Panc1 (cell line): ENCODE measurements around the gene PCDHA2. TPM values are rescaled to one million over a fixed set of nuclear protein-coding genes. Genes with fewer than 3 reads are reported as not detected.
"Not testable (repeated sequence)": the region's sequence is repeated elsewhere in the genome, so short reads cannot be mapped to it uniquely, and the experiment has no call there.

Experiments used
- ATAC-seq: fragments of 200-7000 bp; cut with Tn5 transposase; 2 replicates; pipeline ENCODE4 v1.9.1; 2020; ENCODE audit warnings: mild to moderate bottlenecking, moderate library complexity
- BruUV-seq: library from RNA; stranded (reverse); fragments of 400-500 nt; replicated peaks from 2 replicates; lab custom pipeline; 2021; lab: Mats Ljungman, UMichigan
- CTCF ChIA-PET: fragments of 300-600 bp; sonication (Branson Sonifier 250); formaldehyde crosslinking; loops from one replicate; lab custom pipeline; 2022; ENCODE audit warnings: antibody characterized with exemption; lab: Charles Lee
- POLR2A ChIA-PET: fragments of 300-600 bp; sonication (Branson Sonifier 250); formaldehyde crosslinking; loops from one replicate; lab custom pipeline; 2022; ENCODE audit warnings: antibody characterized with exemption; lab: Charles Lee
- DNase-seq: peaks from one replicate; pipeline ENCODE4 v3.0.0-alpha.2; 2010; ENCODE audit warnings: low read depth, low spot score
- H3K27ac ChIP-seq: 2 replicates; pipeline ENCODE4 v1.5.1; 2011; ENCODE audit warnings: mild to moderate bottlenecking, low read length, inconsistent platforms
- H3K27me3 ChIP-seq: fragments of 200-500 bp; sonication (Bioruptor generic); 2 replicates; pipeline ENCODE4 v1.6.0; 2014; ENCODE audit warnings: low read length, inconsistent platforms; ENCODE audit not compliant: control insufficient read depth, insufficient read depth
- H3K36me3 ChIP-seq: fragments of 200-500 bp; sonication (Bioruptor generic); 2 replicates; pipeline ENCODE4 v1.5.1; 2014; ENCODE audit warnings: inconsistent platforms, mild to moderate bottlenecking, low read length, moderate library complexity; ENCODE audit not compliant: control insufficient read depth, insufficient read depth
- H3K4me1 ChIP-seq: 2 replicates; pipeline ENCODE4 v1.5.1; 2011; ENCODE audit warnings: inconsistent platforms, mild to moderate bottlenecking, low read length, moderate library complexity; ENCODE audit not compliant: control insufficient read depth, insufficient read depth
- H3K4me3 ChIP-seq, 2 experiments: 2 replicates each; pipeline ENCODE4 v1.5.1; 2011 to 2012; ENCODE audit warnings: low read depth in 2 of 2, low read length in 2 of 2, mild to moderate bottlenecking in 2 of 2, inconsistent platforms in 1 of 2, moderate library complexity in 1 of 2
- H3K9me3 ChIP-seq: fragments of 200-500 bp; sonication (Bioruptor generic); 2 replicates; pipeline ENCODE4 v1.5.1; 2014; ENCODE audit warnings: low read depth, mild to moderate bottlenecking, inconsistent platforms, low read length, moderate library complexity; ENCODE audit not compliant: control insufficient read depth, insufficient read depth
- CTCF ChIP-seq: fragments of 450-650 bp; IDR thresholded peaks from 2 replicates; pipeline ENCODE4 v1.5.1; 2017; ENCODE audit warnings: mild to moderate bottlenecking
- POLR2AphosphoS5 ChIP-seq: IDR thresholded peaks from 2 replicates; pipeline ENCODE4 v1.6.1; 2012; ENCODE audit warnings: mild to moderate bottlenecking, low read depth, low read length, moderate library complexity
- REST ChIP-seq, 2 experiments: IDR thresholded peaks; 2 replicates each; pipeline ENCODE4 v1.6.1; 2011 to 2012; ENCODE audit warnings: low read depth in 2 of 2, control low read depth in 1 of 2, low read length in 1 of 2, mild to moderate bottlenecking in 1 of 2, moderate library complexity in 1 of 2; ENCODE audit not compliant: insufficient read depth in 1 of 2
- SIN3A ChIP-seq: IDR thresholded peaks from 2 replicates; pipeline ENCODE4 v1.6.1; 2012; ENCODE audit warnings: low read depth, mild to moderate bottlenecking, low read length, moderate library complexity, borderline replicate concordance; ENCODE audit not compliant: insufficient read depth
- TCF7L2 ChIP-seq: IDR thresholded peaks from 2 replicates; pipeline ENCODE4 v1.6.1; 2011; ENCODE audit warnings: mild to moderate bottlenecking, low read depth, low read length, inconsistent platforms
- in situ Hi-C: cut with HindIII; loops from 2 replicates; pipeline ENCODE4 v1.10.0; 2016; ENCODE audit warnings: low sequenced_read_pairs, low pct_unique_long_range_greater_than_20kb
- intact Hi-C: fragments of 100-400 bp; cut with micrococcal nuclease; formaldehyde crosslinking; loops from one replicate; pipeline ENCODE4 v1.10.0; 2022; ENCODE audit not compliant: unreplicated experiment
- total RNA-seq: library from RNA; stranded (reverse); gene quantifications from one replicate; pipeline ENCODE4 v1.2.1, GENCODE V29; 2021; ENCODE audit not compliant: unreplicated experiment

The PCDHA2 gene
- total RNA-seq, 1 experiment from 2014 or later, result not detected

- in situ Hi-C loops (no loop called here), intact Hi-C loops (no loop called here)
- ATAC-seq (no peak), DNase-seq (no peak)
- H3K27me3 ChIP-seq, result no peaks in the 10 kb centered on the region
- no peaks in the 10 kb centered on the region for H3K36me3 ChIP-seq
- CTCF ChIA-PET, result interaction anchor here (0.6 kb wide), 1 partner anchor 680 kb away, joined by 3 read pairs; no protein-coding TSS in a partner anchor
- 0 out of 2 replicates have a peak, but pooled peaks cover 6% of the 10 kb centered on the region for H3K9me3 ChIP-seq
- no peak for TF ChIP-seq POLR2AphosphoS5
- TF ChIP-seq SIN3A, result no peak
- TF ChIP-seq CTCF, result peak; percentile 51
- TF ChIP-seq REST (IDR thresholded peaks at IDR 0.05; ENCODE audit: insufficient read depth in 1 of 2, low read depth in 2 of 2, low read length in 1 of 2), result no peak
- no peak for TF ChIP-seq TCF7L2
- BruUV-seq, result no TSS peak
- no peaks in the 10 kb centered on the region for H3K4me1 ChIP-seq
- no peak within 1 kb of the TSS for H3K4me3 ChIP-seq
- no peak within 1 kb of the TSS for H3K27ac ChIP-seq
- POLR2A ChIA-PET, result no interaction called here
Measured at GRCh38 chr5:140821375-140822280, 27.0 kb downstream of the PCDHA2 start, which contains the start of gene PCDHA5. Gene PCDHA5, plus strand, starts transcription at chr5:140821613.

GRCh38 chr5:140822281-140822629 lies 27.6 kb downstream of the PCDHA2 start:
- H3K27ac ChIP-seq, result no peak overlapping the region
- H3K4me1 ChIP-seq, result no peaks in the 10 kb centered on the region
- no peak for TF ChIP-seq REST (IDR thresholded peaks at IDR 0.05; ENCODE audit: insufficient read depth in 1 of 2, low read depth in 2 of 2, low read length in 1 of 2)
- TF ChIP-seq SIN3A, result no peak
- TF ChIP-seq TCF7L2, result no peak
- peak; percentile 20; the same call in 1 of the 2 replicates for TF ChIP-seq CTCF
- no peak for TF ChIP-seq POLR2AphosphoS5
- DNase-seq (no peak), ATAC-seq (no peak)
- no peaks in the 10 kb centered on the region for H3K27me3 ChIP-seq
- POLR2A ChIA-PET, result no interaction called here
- CTCF ChIA-PET, result no interaction called here
- BruUV-seq, result no TSS peak
- 0 out of 2 replicates have a peak, but pooled peaks cover 6% of the 10 kb centered on the region for H3K9me3 ChIP-seq
- H3K4me3 ChIP-seq, result no peak overlapping the region
- no peaks in the 10 kb centered on the region for H3K36me3 ChIP-seq
- in situ Hi-C loops (no loop called here), intact Hi-C loops (no loop called here)

- H3K4me3 ChIP-seq, intact Hi-C loops, H3K4me1 ChIP-seq, POLR2A ChIA-PET, CTCF ChIA-PET, in situ Hi-C loops, ATAC-seq, H3K27ac ChIP-seq, BruUV-seq, H3K27me3 ChIP-seq, H3K36me3 ChIP-seq, H3K9me3 ChIP-seq, DNase-seq: not testable (repeated sequence)
Measured at GRCh38 chr5:140822969-140823368, 28.3 kb downstream of the PCDHA2 start.
